Adrenal gland (tissue), 12 donors: ENCODE measurements around the gene ZNRF1. TPM values are rescaled to one million over a fixed set of nuclear protein-coding genes. Genes with fewer than 3 reads are reported as not detected.

ENCODE experiments used
- DNase-seq, 7 donors: peaks; one replicate each; pipeline ENCODE4 v3.0.0-alpha.2; 2019 to 2020
- H3K27ac ChIP-seq, 5 donors: fragments of 200-600 bp; sonication (generic) in 4 of 5; 1 replicate in 3 of 5; 2 replicates in 2 of 5; pipeline versions ENCODE4 v1.5.1 to v1.8.0; 2016 to 2020; ENCODE audit warnings: mild to moderate bottlenecking in 1 of 5
- H3K27me3 ChIP-seq: fragments of 200-600 bp; 2 replicates; pipeline ENCODE4 v1.8.0; 2021
- H3K36me3 ChIP-seq, 2 donors: fragments of 200-600 bp; replicated peaks in 1 of 2; 1 replicate in 1 of 2; 2 replicates in 1 of 2; pipeline versions ENCODE4 v1.5.1 to v1.8.0; 2018 to 2022
- H3K4me1 ChIP-seq, 2 donors: fragments of 200-600 bp; replicated peaks in 1 of 2; 1 replicate in 1 of 2; 2 replicates in 1 of 2; pipeline versions ENCODE4 v1.5.1 to v1.8.0; 2018 to 2021
- H3K4me3 ChIP-seq, 4 donors: fragments of 200-600 bp; sonication (generic) in 3 of 4; one replicate each; pipeline ENCODE4 v1.5.1; 2016 to 2018
- H3K9me3 ChIP-seq, 3 donors: fragments of 200-600 bp; sonication (generic) in 1 of 3; replicated peaks in 1 of 3; 1 replicate in 2 of 3; 2 replicates in 1 of 3; pipeline versions ENCODE4 v1.5.1 to v1.8.0; 2016 to 2021
- POLR2A ChIP-seq, 2 donors: fragments of 450-650 bp; IDR thresholded peaks; one replicate each; pipeline ENCODE4 v1.6.1; 2017; ENCODE audit warnings: antibody characterized with exemption in 2 of 2, mild to moderate bottlenecking in 2 of 2, moderate library complexity in 1 of 2
- WGBS, 4 donors: extraction: QIAGEN DNeasy Blood & Tissue Kit in 2 of 4; methylation state at CpG; one replicate each; pipeline versions ENCODE4 v1.1.5 to v1.1.7; 2013 to 2017; 5-methylcytosine and 5-hydroxymethylcytosine counted together
- intact Hi-C, 2 donors: fragments of 100-400 bp; cut with DNase I; formaldehyde crosslinking; loops; one replicate each; pipeline versions ENCODE4 v1.14.1 to v1.15.0; 2022 to 2023
- polyA plus RNA-seq, 3 donors: library from polyadenylated mRNA; stranded (reverse); fragments of 200-250 nt in 2 of 3; fragments of 350-450 nt in 1 of 3; fragmentation: Illumina TruSeq in 1 of 3; extraction: RNeasy Lipid Tissue Mini Kit (QIAGEN cat#74804) in 1 of 3; gene quantifications; one replicate each; pipeline ENCODE4 v1.2.3, GENCODE V29; 2013 to 2014
- total RNA-seq, 9 donors: library from RNA; depleted of rRNA in 4 of 9; stranded (reverse); fragments of >200 nt in 4 of 9; fragments of 120-200 nt in 1 of 9; fragmentation: NEBNext Ultra II Directional in 1 of 9; extraction: Animal tissue kit (Norgen Biotek cat#: 25700) in 1 of 9; gene quantifications; one replicate each; pipeline versions ENCODE4 v1.1.0 to v1.2.4, GENCODE V29; 2013 to 2023
- TF ChIP-seq, protein P1 (sequence below), 6 experiments: fragments of 450-650 bp in 4 of 6; fragments of 200-600 bp in 2 of 6; sonication (generic) in 1 of 6; IDR thresholded peaks; 1 replicate in 5 of 6; 2 replicates in 1 of 6; pipeline versions ENCODE4 v1.5.1 to v1.8.0; 2016 to 2021; ENCODE audit warnings: antibody characterized with exemption in 6 of 6, mild to moderate bottlenecking in 2 of 6, moderate library complexity in 1 of 6
- donor health status: healthy with polysubstance abuse.
- donor health status: Bipolar disorder and iron deficiency.
- donor health status: DM: yes; HTN: yes; CAD: no.
- donor health status: DM: no; HTN: no; CAD: no.
- donor health status: DM: no; HTN: no; CAD: no.
- donor health status: DM: yes; HTN: yes; CAD: no.

The ZNRF1 gene
- total and polyA plus RNA-seq, 12 donors: 9.9 to 29.2 (median 25.4) TPM

DNA sequence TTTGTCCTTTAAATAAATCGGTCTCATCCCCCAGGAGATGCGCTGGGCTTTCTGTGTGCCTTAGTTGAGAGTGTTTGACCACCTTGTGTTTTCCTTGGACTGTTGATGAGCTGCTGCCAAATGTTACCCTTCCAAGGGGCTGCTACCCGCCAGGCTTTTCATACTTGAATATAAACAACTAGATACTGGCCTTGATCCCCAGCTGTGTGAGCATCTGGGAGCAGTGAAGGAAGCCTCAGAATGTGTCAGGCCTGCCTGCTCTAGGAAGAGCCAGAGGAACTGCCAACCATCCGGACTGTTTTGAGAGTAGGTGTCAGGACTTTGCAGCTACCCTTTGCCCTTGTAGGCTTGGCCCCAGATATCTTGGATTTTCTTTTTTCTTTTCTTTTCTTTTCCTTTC is 60.0 kb downstream of the ZNRF1 start:
- TF ChIP-seq, protein P1, sequence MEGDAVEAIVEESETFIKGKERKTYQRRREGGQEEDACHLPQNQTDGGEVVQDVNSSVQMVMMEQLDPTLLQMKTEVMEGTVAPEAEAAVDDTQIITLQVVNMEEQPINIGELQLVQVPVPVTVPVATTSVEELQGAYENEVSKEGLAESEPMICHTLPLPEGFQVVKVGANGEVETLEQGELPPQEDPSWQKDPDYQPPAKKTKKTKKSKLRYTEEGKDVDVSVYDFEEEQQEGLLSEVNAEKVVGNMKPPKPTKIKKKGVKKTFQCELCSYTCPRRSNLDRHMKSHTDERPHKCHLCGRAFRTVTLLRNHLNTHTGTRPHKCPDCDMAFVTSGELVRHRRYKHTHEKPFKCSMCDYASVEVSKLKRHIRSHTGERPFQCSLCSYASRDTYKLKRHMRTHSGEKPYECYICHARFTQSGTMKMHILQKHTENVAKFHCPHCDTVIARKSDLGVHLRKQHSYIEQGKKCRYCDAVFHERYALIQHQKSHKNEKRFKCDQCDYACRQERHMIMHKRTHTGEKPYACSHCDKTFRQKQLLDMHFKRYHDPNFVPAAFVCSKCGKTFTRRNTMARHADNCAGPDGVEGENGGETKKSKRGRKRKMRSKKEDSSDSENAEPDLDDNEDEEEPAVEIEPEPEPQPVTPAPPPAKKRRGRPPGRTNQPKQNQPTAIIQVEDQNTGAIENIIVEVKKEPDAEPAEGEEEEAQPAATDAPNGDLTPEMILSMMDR (IDR thresholded peaks at IDR 0.05): no peak
- TF ChIP-seq POLR2A (IDR thresholded peaks at IDR 0.05): no peak
- Histone ChIP-seq H3K4me3 (no peak overlapping the region), H3K27ac (no peak overlapping the region), H3K9me3 (no peaks in the 10 kb centered on the region), H3K27me3 (no peaks in the 10 kb centered on the region), H3K4me1 (peaks cover 10 to 33% of the 10 kb centered on the region in 2 donors), H3K36me3 (no peaks in the 10 kb centered on the region)
- 76 to 83% (median 78%) methylated on average over 3 to 4 of the region's 4 CpGs for WGBS, 4 donors
- no peak for DNase-seq
- intact Hi-C loops: loop anchor here in 1 of 2 donors (10.0 kb wide), 1 partner anchor 46 kb away; no protein-coding TSS in a partner anchor

DNA sequence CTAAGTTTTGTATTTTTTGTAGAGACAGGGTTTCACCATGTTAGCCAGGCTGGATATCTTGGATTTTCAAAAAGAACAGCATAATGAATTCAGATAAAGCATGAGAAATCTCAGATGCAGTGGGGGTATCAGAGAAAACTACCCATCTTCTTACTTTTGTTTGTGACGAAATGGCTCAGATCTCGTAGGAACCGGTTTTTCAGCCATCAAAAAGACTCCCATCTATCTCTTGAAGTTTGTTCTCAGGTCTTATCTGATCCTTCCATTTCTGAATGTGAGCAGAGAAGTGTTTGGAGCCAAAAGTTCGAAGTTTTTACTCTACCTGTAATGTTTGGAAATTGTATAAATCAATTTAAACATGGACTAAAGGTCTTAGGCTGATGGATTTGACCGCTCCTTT is 60.6 kb downstream of the ZNRF1 start:
- no peak for TF ChIP-seq POLR2A (IDR thresholded peaks at IDR 0.05)
- TF ChIP-seq, protein P1 (IDR thresholded peaks at IDR 0.05): no peak
- Histone ChIP-seq H3K27ac (no peak overlapping the region), H3K27me3 (no peaks in the 10 kb centered on the region), H3K9me3 (no peaks in the 10 kb centered on the region), H3K4me3 (no peak overlapping the region), H3K4me1 (peaks cover 10 to 30% of the 10 kb centered on the region in 2 donors), H3K36me3 (no peaks in the 10 kb centered on the region)
- intact Hi-C loops: loop anchor here in 1 of 2 donors (10.0 kb wide), 1 partner anchor 45 kb away; no protein-coding TSS in a partner anchor
- 93 to 98% (median 95%) methylated on average over 5 of the region's 5 CpGs for WGBS, 4 donors
- DNase-seq: no peak

DNA sequence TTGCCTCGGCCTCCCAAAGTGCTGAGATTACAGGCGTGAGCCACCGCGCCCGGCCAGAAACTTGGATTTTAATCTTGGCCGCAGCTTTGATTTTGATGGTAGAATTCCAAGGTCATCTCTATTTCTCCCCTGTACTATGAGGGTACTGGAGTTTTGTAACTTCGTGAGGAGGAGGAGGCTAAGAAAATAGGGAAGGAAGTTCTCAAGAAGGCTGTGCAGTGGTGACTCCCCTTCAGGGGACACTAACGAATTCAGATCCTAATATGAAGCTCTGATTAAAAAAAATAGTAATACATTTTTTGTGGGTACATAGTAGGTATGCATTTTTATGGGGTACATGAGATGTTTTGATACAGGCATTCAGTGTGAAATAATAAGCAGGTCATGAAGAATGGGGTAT is 61.9 kb downstream of the ZNRF1 start:
- Histone ChIP-seq H3K4me3 (no peak overlapping the region), H3K4me1 (peaks cover 10 to 26% of the 10 kb centered on the region in 2 donors), H3K27me3 (no peaks in the 10 kb centered on the region), H3K9me3 (no peaks in the 10 kb centered on the region), H3K36me3 (no peaks in the 10 kb centered on the region), H3K27ac (no peak overlapping the region)
- no peak for DNase-seq
- WGBS, 4 donors: 43 to 66% (median 60%) methylated on average over 8 of the region's 8 CpGs
- no peak for TF ChIP-seq POLR2A (IDR thresholded peaks at IDR 0.05)
- TF ChIP-seq, protein P1 (IDR thresholded peaks at IDR 0.05): no peak
- intact Hi-C loops: no loop called here

DNA sequence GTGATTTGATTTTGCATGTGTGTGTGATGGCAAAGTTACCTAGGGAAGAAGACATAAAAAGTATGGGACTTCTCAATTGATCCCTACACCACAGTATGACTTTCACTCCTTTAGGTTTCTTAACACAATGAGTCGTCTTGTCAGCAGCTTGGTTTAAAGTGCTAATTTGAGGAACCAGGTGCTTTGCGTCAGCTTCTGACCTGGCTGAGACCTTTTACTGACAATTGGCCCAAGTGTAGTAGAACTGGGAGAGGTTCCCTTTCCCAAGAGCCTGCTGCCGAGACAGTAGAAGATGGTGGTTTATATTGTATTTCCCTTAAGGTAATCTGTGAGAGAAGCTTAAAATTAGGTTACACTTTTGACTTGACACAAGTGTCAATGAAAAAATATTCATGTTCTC is 62.8 kb downstream of the ZNRF1 start:
- intact Hi-C loops: no loop called here
- Histone ChIP-seq H3K4me3 (no peak overlapping the region), H3K36me3 (no peaks in the 10 kb centered on the region), H3K27me3 (no peaks in the 10 kb centered on the region), H3K27ac (peak overlapping the region in 3 of 5 donors; percentile 20 to 80 (median 61)), H3K9me3 (no peaks in the 10 kb centered on the region), H3K4me1 (peaks cover 10 to 26% of the 10 kb centered on the region in 2 donors)
- WGBS, 4 donors: 56 to 73% (median 71%) methylated on average over 3 of the region's 3 CpGs
- TF ChIP-seq, protein P1 (IDR thresholded peaks at IDR 0.05): no peak
- no peak for TF ChIP-seq POLR2A (IDR thresholded peaks at IDR 0.05)
- no peak for DNase-seq
